Vagina (tissue), 2 donors: ENCODE data around the gene THAP3.

ENCODE experiments used
- POLR2A ChIP-seq, 2 donors: fragments of 450-650 bp; IDR thresholded peaks; one replicate each; pipeline ENCODE4 v1.6.1; 2017; ENCODE audit warnings: antibody characterized with exemption in 2 of 2, mild to moderate bottlenecking in 2 of 2, moderate library complexity in 2 of 2
- POLR2AphosphoS5 ChIP-seq, 2 donors: sonication (generic); formaldehyde crosslinking; IDR thresholded peaks; one replicate each; pipeline ENCODE4 v1.9.0; 2017; ENCODE audit warnings: antibody characterized with exemption in 2 of 2, mild to moderate bottlenecking in 2 of 2, low read depth in 1 of 2; ENCODE audit not compliant: insufficient read depth in 1 of 2
- TF ChIP-seq, protein P1 (sequence below), 3 experiments: fragments of 450-650 bp in 2 of 3; fragments of 200-600 bp in 1 of 3; sonication (generic) in 1 of 3; IDR thresholded peaks; one replicate each; pipeline ENCODE4 v1.5.1; 2017 to 2019; ENCODE audit warnings: antibody characterized with exemption in 3 of 3, mild to moderate bottlenecking in 2 of 3, moderate library complexity in 2 of 3

DNA sequence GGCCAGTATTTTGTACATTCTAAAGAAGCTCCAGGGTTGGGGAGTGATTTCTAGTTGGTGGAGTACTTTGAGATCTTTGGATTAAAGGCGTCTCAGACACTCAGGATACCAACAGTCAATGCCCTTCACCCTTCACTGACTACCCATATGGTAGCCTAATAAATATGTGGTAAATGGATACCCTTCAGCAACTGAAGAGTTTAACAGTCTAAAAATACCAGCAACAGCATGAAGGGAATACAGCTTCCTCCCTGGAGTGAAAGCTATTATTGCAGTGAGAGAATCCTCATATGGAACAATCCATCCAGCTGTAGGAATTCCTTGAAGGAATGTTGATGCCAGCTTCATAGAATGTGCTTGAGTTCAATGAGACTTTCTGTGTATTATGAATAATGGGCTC, 50.1 kb downstream of the THAP3 start:
- TF ChIP-seq, protein P1, sequence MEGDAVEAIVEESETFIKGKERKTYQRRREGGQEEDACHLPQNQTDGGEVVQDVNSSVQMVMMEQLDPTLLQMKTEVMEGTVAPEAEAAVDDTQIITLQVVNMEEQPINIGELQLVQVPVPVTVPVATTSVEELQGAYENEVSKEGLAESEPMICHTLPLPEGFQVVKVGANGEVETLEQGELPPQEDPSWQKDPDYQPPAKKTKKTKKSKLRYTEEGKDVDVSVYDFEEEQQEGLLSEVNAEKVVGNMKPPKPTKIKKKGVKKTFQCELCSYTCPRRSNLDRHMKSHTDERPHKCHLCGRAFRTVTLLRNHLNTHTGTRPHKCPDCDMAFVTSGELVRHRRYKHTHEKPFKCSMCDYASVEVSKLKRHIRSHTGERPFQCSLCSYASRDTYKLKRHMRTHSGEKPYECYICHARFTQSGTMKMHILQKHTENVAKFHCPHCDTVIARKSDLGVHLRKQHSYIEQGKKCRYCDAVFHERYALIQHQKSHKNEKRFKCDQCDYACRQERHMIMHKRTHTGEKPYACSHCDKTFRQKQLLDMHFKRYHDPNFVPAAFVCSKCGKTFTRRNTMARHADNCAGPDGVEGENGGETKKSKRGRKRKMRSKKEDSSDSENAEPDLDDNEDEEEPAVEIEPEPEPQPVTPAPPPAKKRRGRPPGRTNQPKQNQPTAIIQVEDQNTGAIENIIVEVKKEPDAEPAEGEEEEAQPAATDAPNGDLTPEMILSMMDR (IDR thresholded peaks at IDR 0.05): no peak
- TF ChIP-seq POLR2AphosphoS5 (IDR thresholded peaks at IDR 0.05; ENCODE audit: insufficient read depth in 1 of 2, low read depth in 1 of 2) (no peak), POLR2A (IDR thresholded peaks at IDR 0.05) (no peak)
